HG03439 (cell line): ENCODE results near the gene FDXR.

Experiments
- ATAC-seq: cut with Tn5 transposase; IDR thresholded peaks from one replicate; pipeline ENCODE4 v1.9.1; 2021; ENCODE audit warnings: mild to moderate bottlenecking, moderate library complexity; ENCODE audit not compliant: unreplicated experiment

The FDXR gene

GRCh38 chr17:74900208-74900607 is 27.4 kb upstream of the FDXR start:
- no peak for ATAC-seq

GRCh38 chr17:74898376-74898946 is 25.7 kb upstream of the FDXR start:
- no peak for ATAC-seq

GRCh38 chr17:74893936-74894671 is 21.3 kb upstream of the FDXR start:
- no peak for ATAC-seq

GRCh38 chr17:74892974-74893911 is 20.4 kb upstream of the FDXR start, which contains the start of gene FADS6:
Gene FADS6 (minus strand): TSS chr17:74893633. CDS start chr17:74893595, 38 bp downstream.
- no peak for ATAC-seq

- ATAC-seq: no peak
Observed at GRCh38 chr17:74892013-74892841, 19.4 kb upstream of the FDXR start.

GRCh38 chr17:74890554-74890953 is 17.8 kb upstream of the FDXR start:
- no peak for ATAC-seq

GRCh38 chr17:74888469-74888868 is 15.7 kb upstream of the FDXR start:
- ATAC-seq: no peak

GRCh38 chr17:74883241-74883745 is 10.5 kb upstream of the FDXR start:
- no peak for ATAC-seq

- no peak for ATAC-seq
Observed at GRCh38 chr17:74882517-74883240, 9.9 kb upstream of the FDXR start.

GRCh38 chr17:74881073-74881472 is 8.3 kb upstream of the FDXR start:
- ATAC-seq: no peak

GRCh38 chr17:74879308-74879707 is 6.5 kb upstream of the FDXR start:
- no peak for ATAC-seq

- no peak for ATAC-seq
Observed at GRCh38 chr17:74878658-74879057, 5.9 kb upstream of the FDXR start.

- ATAC-seq: no peak
Observed at GRCh38 chr17:74877592-74878548, 5.1 kb upstream of the FDXR start.

GRCh38 chr17:74875977-74876593 is 3.3 kb upstream of the FDXR start:
- ATAC-seq: no peak

- ATAC-seq: no peak
Observed at GRCh38 chr17:74875155-74875976, 2.6 kb upstream of the FDXR start.

GRCh38 chr17:74874615-74875037 is 1.8 kb upstream of the FDXR start:
- no peak for ATAC-seq

- no peak for ATAC-seq
Observed at GRCh38 chr17:74873874-74874614, 1.2 kb upstream of the FDXR start.
